ENCODE data around the gene ISM1. TPM values are rescaled to one million over a fixed set of nuclear protein-coding genes. Genes with fewer than 3 reads are reported as not detected.

The ISM1 gene
- total RNA-seq, 1 donor from 2014 or later = 0.98 TPM

- Histone ChIP-seq H4K20me1 (ENCODE audit: insufficient read depth, low read length) (no peaks in the 10 kb centered on the region), H3K4me3 (ENCODE audit: insufficient read depth, low read depth, low read length) (no peak overlapping the region), H3K9me3 (ENCODE audit: insufficient read depth, low read depth, low read length) (no peaks in the 10 kb centered on the region), H3K4me2 (ENCODE audit: low read length) (no peak overlapping the region), H3K36me3 (ENCODE audit: insufficient read depth, low read length) (no peaks in the 10 kb centered on the region), H3K4me1 (ENCODE audit: insufficient read depth, low read length) (no peaks in the 10 kb centered on the region), H3K27me3 (ENCODE audit: insufficient read depth, low read length) (peaks cover 30% of the 10 kb centered on the region), H3K27ac (ENCODE audit: low read depth, low read length) (no peak overlapping the region), H3K79me2 (ENCODE audit: insufficient read depth, low read length) (no peaks in the 10 kb centered on the region), H2AFZ (ENCODE audit: low read depth, low read length) (no peak overlapping the region), H3K9ac (ENCODE audit: low read length) (no peak overlapping the region)
- FAIRE-seq = no peak
- no peak for DNase-seq (ENCODE audit: low read depth)
- Mint-ChIP-seq H3K36me3 (ENCODE audit: low read depth, unreplicated experiment) (no peaks in the 10 kb centered on the region), H3K9me3 (ENCODE audit: unreplicated experiment) (no peaks in the 10 kb centered on the region), H3K27me3 (ENCODE audit: low read depth, unreplicated experiment) (peaks cover 29% of the 10 kb centered on the region), H3K4me3 (ENCODE audit: unreplicated experiment) (no peak overlapping the region), H3K4me1 (ENCODE audit: low read depth, unreplicated experiment) (peaks cover 5% of the 10 kb centered on the region), H3K27ac (ENCODE audit: unreplicated experiment) (no peak overlapping the region)
- no peak for TF ChIP-seq EZH2 (IDR thresholded peaks at IDR 0.05; ENCODE audit: insufficient read depth, low read length)
- TF ChIP-seq, protein P1, sequence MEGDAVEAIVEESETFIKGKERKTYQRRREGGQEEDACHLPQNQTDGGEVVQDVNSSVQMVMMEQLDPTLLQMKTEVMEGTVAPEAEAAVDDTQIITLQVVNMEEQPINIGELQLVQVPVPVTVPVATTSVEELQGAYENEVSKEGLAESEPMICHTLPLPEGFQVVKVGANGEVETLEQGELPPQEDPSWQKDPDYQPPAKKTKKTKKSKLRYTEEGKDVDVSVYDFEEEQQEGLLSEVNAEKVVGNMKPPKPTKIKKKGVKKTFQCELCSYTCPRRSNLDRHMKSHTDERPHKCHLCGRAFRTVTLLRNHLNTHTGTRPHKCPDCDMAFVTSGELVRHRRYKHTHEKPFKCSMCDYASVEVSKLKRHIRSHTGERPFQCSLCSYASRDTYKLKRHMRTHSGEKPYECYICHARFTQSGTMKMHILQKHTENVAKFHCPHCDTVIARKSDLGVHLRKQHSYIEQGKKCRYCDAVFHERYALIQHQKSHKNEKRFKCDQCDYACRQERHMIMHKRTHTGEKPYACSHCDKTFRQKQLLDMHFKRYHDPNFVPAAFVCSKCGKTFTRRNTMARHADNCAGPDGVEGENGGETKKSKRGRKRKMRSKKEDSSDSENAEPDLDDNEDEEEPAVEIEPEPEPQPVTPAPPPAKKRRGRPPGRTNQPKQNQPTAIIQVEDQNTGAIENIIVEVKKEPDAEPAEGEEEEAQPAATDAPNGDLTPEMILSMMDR (IDR thresholded peaks at IDR 0.05; ENCODE audit: insufficient read depth, low read depth, low read length) = no peak
Observed at GRCh38 chr20:13212750-13213149, 8.3 kb upstream of the ISM1 start.

- no peaks in the 10 kb centered on the region for H3K36me3 ChIP-seq (ENCODE audit: insufficient read depth, low read length)
- DNase-seq (ENCODE audit: low read depth) (no peak), FAIRE-seq (no peak)
- H3K36me3 Mint-ChIP-seq (ENCODE audit: low read depth, unreplicated experiment) = no peaks in the 10 kb centered on the region
- H3K27ac Mint-ChIP-seq (ENCODE audit: unreplicated experiment) = no peak overlapping the region
- H3K4me2 ChIP-seq (ENCODE audit: low read length) = no peak overlapping the region
- peaks cover 5% of the 10 kb centered on the region for H3K4me1 Mint-ChIP-seq (ENCODE audit: low read depth, unreplicated experiment)
- H3K4me1 ChIP-seq (ENCODE audit: insufficient read depth, low read length) = no peaks in the 10 kb centered on the region
- no peaks in the 10 kb centered on the region for H3K9me3 ChIP-seq (ENCODE audit: insufficient read depth, low read depth, low read length)
- peaks cover 35% of the 10 kb centered on the region for H3K27me3 ChIP-seq (ENCODE audit: insufficient read depth, low read length)
- H3K9ac ChIP-seq (ENCODE audit: low read length) = no peak overlapping the region
- H4K20me1 ChIP-seq (ENCODE audit: insufficient read depth, low read length) = no peaks in the 10 kb centered on the region
- no peak overlapping the region for H2AFZ ChIP-seq (ENCODE audit: low read depth, low read length)
- H3K27me3 Mint-ChIP-seq (ENCODE audit: low read depth, unreplicated experiment) = peaks cover 35% of the 10 kb centered on the region
- no peak for TF ChIP-seq EZH2 (IDR thresholded peaks at IDR 0.05; ENCODE audit: insufficient read depth, low read length)
- TF ChIP-seq, protein P1 (IDR thresholded peaks at IDR 0.05; ENCODE audit: insufficient read depth, low read depth, low read length) = no peak
- H3K79me2 ChIP-seq (ENCODE audit: insufficient read depth, low read length) = no peaks in the 10 kb centered on the region
- no peaks in the 10 kb centered on the region for H3K9me3 Mint-ChIP-seq (ENCODE audit: unreplicated experiment)
- H3K27ac ChIP-seq (ENCODE audit: low read depth, low read length) = no peak overlapping the region
- H3K4me3 Mint-ChIP-seq (ENCODE audit: unreplicated experiment) = no peak overlapping the region
- no peak overlapping the region for H3K4me3 ChIP-seq (ENCODE audit: insufficient read depth, low read depth, low read length)
Observed at GRCh38 chr20:13213335-13213734, 7.7 kb upstream of the ISM1 start.

- no peaks in the 10 kb centered on the region for H3K79me2 ChIP-seq (ENCODE audit: insufficient read depth, low read length)
- H3K4me3 ChIP-seq (ENCODE audit: insufficient read depth, low read depth, low read length) = no peak overlapping the region
- no peaks in the 10 kb centered on the region for H3K36me3 ChIP-seq (ENCODE audit: insufficient read depth, low read length)
- H3K9ac ChIP-seq (ENCODE audit: low read length) = no peak overlapping the region
- Mint-ChIP-seq H3K36me3 (ENCODE audit: low read depth, unreplicated experiment) (no peaks in the 10 kb centered on the region), H3K27me3 (ENCODE audit: low read depth, unreplicated experiment) (peaks cover 57% of the 10 kb centered on the region), H3K9me3 (ENCODE audit: unreplicated experiment) (no peaks in the 10 kb centered on the region), H3K27ac (ENCODE audit: unreplicated experiment) (no peak overlapping the region), H3K4me3 (ENCODE audit: unreplicated experiment) (no peak overlapping the region), H3K4me1 (ENCODE audit: low read depth, unreplicated experiment) (peaks cover 5% of the 10 kb centered on the region)
- FAIRE-seq = no peak
- no peaks in the 10 kb centered on the region for H4K20me1 ChIP-seq (ENCODE audit: insufficient read depth, low read length)
- no peaks in the 10 kb centered on the region for H3K4me1 ChIP-seq (ENCODE audit: insufficient read depth, low read length)
- TF ChIP-seq EZH2 (IDR thresholded peaks at IDR 0.05; ENCODE audit: insufficient read depth, low read length) = no peak
- TF ChIP-seq, protein P1 (IDR thresholded peaks at IDR 0.05; ENCODE audit: insufficient read depth, low read depth, low read length) = no peak
- DNase-seq (ENCODE audit: low read depth) = no peak
- H3K27me3 ChIP-seq (ENCODE audit: insufficient read depth, low read length) = peaks cover 55% of the 10 kb centered on the region
- no peaks in the 10 kb centered on the region for H3K9me3 ChIP-seq (ENCODE audit: insufficient read depth, low read depth, low read length)
- no peak overlapping the region for H3K27ac ChIP-seq (ENCODE audit: low read depth, low read length)
- no peak overlapping the region for H3K4me2 ChIP-seq (ENCODE audit: low read length)
- H2AFZ ChIP-seq (ENCODE audit: low read depth, low read length) = no peak overlapping the region
Observed at GRCh38 chr20:13216533-13216932, 4.5 kb upstream of the ISM1 start.
